ENCODE results near the gene CFAP58.
"Not testable (repeated sequence)": the region's sequence is repeated elsewhere in the genome, so short reads cannot be mapped to it uniquely, and the experiment has no call there.

CFAP58 gene

DNA sequence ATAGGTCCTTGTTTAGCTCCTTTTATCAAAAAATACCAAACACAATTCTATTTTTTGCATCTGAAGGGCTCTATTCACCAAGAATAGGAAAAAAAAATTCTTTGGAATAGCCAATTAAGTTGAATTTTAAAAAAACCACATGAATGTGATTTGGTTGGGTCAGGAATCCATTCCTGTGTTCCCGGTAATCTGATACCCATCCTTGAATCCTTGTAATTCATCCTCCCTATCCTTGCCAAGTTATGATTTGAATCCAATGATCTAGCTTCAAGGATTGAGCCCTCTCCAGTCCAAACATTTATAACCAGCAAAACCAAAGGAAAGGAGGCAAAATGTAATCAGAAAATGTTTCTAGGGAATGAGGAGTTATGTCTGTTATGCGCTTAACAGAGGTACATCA lies 86.6 kb downstream of the CFAP58 start:
- no peak for DNase-seq

DNA sequence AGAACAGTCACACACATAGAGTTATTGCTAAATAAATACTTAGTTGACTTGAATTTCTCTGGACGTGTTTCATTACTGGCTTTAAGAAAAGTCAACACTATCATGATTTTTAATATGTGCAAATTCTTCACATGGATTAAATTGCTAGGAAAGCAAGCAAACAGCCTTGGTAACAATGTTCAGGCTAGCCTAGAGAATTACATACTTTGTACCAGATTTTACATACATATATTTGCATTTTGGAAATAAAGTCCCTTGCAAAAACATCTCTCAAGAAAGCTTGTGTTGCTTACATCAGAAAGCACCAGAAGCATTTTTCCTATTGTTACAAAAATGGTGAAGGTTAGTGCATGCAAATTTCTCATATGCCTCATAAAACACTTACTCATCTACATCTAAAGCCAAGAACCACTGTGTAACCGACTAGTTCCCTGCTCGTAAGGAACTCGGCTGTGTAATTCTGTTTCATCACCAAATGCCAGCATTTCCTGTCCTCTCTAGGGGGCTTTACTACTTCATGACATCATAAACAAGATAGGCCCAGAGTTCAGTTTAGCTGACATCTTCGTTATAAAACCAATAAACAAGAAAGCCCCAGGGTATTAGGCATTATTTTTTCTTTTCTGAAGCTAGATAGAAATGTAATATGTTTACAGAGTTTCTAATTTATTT lies 87.8 kb downstream of the CFAP58 start:
- DNase-seq: no peak

DNA sequence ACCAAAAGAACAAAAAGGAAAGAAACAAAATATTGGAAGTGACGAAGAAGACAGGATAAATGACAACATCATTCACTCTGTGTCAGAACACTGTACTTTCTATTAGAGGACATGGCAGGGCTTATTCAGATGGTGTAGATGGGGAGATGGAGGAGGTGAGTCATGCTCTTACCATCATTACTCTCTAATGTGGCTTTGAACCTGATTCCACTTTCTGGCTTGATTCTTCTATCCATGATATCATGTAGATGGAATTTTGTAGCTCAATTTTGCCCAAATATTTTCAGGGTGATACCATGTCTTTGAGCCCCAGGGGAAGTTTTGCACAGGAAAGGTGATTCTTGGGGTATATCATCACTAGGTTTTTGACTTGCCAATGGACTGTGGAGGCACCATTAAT lies 91.7 kb downstream of the CFAP58 start:
- DNase-seq: no peak

DNA sequence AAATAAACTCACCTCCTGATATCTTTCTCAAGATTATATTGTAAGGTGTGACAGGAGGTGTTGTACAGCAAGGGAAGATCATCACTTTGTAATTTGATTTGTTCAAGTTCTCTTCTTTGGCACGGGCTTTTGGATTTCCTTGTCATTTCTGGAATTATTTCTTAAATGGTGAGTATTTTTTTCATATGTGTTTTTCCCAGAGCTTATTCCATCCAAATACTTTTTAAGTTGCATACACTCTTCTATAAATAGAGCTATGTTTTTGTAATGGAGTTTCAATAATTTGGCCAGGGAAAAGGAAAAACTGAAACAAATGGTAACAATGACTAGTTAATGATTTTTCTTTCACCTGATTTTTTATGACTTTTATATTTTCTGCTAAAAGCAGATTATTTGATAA lies 92.5 kb downstream of the CFAP58 start:
- DNase-seq: no peak

DNA sequence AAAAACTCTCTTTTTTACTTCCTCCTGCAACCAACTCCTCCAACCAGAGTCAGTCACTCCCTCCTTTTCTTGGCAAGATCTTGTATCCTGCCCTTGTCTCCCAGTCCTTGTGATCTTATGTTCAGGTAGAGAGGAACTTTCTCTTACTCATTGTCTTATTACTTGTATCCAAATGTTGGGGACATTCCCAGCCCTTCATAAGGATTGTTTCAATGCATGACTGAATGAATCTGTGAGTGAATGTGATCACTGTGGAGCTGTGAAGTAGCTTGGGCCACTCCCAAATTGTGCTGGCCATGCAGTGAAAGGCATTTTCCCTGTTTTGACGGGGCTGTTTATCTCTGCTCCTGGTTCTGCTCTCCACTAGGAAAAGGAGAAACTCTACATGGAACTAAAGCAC lies 93.7 kb downstream of the CFAP58 start:
- no peak for DNase-seq

DNA sequence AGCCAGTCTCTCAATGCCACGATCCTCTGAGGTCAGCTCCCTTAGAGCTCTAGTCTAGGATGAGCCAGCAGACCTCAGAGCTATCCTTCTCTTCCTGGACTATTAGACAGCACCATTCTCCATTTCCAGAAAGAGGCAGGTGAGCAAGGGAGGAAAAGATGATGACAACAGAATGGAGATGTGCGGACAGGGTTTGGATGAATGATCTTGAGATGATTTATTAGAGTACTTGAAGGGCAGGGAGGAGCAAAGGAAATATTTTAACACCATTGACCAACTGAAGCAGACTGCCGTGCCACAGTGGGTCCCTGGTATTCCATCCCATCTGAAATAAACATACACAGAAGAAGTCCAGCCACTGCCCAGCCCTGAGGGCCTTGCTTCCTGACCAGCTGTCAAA lies 94.3 kb downstream of the CFAP58 start:
- no peak for DNase-seq

DNA sequence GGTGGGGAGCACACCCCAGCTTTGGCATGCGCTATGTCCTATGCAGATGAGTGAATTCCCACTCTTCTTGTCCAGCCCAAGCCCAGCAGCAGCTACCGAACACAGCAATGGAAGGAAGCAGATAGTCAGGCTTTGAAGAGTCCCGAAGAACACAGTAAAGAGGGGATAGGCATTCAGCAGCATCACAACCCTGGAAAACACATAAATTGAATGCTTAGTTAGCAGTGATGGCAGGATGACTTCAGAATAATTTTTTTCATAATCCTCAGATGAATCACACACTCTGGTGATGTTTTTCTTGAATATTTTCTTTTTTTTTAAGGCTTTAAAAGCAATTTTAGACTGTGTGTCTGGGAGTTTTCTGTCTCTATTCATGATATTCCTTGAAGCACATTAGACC lies 95.8 kb downstream of the CFAP58 start:
- DNase-seq: no peak

DNA sequence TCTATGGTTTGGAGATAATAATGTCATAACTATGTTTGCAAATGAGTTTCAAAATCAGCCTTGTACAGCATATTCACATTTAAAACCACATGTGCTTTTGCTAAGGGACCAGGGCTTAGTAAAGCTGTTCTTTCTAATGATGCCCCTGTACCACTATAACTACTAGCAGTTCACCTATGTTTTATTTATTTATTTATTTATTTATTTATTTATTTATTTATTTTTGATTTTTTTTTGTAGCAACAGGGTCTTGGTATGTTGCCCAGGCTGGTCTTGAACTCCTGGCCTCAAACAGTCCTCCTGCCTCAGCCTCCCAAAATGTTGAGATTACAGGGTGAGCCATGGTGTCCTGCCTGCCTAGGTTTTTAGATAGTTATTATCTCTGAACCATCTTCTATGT lies 96.9 kb downstream of the CFAP58 start:
- no peak for DNase-seq

DNA sequence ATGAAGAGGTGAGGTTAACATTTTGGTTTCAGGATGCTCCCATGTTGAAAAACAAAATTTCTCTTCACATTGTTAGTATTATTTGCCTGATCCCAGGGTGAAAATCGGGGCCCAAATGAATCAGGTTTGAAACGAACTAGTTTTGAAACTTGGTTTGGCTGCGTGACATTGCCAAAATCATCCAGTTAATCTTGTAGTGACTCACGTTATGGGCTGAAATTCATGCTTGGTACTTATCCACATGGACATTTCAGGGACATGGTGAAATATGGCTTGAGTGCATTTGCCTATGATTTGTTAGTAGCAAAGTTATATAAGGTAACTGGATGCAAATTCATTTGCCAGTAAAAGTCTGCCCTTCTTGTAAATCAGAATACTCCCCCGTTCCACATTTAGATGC lies 97.3 kb downstream of the CFAP58 start:
- DNase-seq: no peak

DNA sequence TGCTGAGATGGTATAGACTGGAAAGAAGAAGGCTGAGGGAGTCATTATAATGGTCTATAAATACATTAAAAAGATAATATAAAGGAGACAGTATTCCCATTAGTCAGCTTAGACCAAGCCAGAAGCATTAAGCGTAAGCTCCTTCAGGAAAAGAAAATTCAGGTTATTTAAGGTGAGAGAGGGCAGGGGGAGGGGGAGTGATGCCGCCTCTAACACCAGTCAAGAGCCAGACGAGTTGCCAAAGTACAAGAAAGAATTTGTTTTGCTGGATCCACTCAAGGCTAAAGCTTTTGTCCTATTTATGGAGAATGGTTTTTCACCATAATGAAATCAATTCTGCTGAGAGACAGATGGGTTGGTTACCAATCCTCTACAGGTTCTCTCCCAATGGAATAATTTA lies 99.3 kb downstream of the CFAP58 start:
- no peak for DNase-seq

DNA sequence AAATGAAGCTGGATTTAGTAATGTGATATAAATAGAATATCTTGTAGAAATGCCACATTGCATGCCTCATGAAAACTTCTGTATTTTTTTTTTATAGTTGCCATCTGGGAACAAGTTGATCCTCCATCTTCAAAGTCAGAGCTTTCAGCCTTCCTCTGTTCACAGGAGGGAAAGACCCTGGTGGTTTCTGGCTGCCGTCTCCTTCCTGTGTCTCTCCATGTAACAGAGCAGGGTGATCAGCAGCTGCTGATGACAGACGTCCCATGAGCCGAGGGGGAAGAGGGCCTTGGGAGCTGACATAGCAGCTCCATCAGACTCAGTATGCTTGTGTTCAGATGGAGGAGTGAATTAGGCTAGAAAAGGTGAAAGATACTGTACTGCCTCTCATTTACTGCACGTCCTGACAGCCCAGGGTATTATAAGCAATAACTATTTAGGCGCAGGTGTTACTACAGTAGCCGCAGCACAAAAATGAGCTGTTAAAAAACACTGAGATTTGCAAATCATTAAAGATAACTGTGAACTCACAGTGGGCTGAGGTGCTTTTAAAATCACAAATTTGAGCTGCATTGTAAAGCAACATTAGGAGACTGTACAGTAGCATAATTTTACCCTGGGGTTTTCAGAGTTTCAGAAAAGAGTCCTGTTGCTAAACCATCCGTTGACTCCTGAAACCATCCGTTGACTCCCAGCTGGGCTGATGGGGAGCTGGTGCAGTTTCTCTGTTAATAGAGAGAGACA lies 103.3 kb downstream of the CFAP58 start:
- no peak for DNase-seq

DNA sequence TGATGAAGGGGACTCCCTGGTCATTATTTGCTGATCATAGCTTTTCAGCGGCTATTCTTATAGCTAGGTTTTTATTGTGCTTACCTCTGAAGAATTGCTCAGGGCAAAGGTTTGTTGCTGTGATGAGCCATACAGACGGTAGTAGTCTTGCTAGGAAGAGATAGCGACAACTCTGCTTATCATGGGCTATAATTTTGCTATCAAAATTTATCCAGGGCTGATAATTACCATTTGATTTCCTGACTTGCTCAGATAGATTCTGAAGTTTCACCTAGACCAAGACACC lies 103.9 kb downstream of the CFAP58 start:
- DNase-seq: no peak

DNA sequence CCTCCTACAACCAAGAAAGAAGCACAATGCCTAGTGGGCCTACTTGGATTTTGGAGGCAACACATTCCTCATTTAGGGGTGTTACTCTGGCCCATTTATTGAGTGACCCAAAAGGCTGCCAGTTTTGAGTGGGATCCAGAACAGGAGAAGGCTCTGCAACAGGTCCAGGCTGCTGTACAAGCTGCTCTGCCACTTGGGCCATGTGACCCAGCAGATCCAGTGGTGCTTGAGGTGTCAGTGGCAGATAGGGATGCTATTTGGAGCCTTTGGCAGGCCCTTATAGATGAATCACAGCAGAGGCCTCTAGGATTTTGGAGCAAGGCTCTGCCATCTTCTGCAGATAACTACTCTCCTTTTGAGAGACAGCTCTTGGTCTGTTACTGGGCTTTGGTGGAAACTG lies 111.9 kb downstream of the CFAP58 start:
- not testable (repeated sequence) for DNase-seq

DNA sequence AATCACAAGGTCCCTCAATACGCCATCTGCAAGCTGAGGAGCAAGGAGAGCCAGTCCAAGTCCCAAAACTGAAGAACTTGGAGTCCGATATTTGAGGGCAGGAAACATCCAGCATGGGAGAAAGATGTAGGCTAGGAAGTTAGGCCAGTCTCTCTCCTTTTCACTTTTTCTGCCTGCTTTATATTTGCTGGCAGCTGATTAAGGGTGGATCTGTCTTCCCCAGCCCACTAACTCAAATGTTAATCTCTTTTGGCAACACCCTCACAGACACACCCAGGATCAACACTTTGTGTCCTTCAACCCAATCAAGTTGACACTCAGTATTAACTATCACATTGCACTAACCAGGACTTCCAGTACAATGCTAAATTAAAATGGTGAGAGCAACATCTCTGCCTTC lies 115.2 kb downstream of the CFAP58 start:
- not testable (repeated sequence) for DNase-seq

DNA sequence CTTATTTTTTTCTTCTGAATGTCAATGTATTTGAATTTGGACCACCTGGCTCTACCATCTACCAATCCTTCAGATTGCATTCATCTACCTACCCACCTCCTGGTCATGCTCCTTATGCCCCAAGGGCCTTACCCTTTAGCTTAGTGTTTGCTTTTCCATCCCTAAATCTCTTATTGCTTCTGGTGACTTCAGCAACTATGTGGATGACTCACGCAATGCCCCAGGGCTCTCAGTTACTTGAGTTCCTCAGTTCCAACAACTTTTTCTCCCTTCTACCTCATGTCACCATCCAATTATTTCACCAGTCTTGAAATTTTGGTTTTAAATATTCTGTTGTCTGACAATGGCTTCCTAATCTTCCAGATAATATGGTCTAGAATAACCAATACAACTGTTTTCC lies 118.9 kb downstream of the CFAP58 start:
- no peak for DNase-seq

DNA sequence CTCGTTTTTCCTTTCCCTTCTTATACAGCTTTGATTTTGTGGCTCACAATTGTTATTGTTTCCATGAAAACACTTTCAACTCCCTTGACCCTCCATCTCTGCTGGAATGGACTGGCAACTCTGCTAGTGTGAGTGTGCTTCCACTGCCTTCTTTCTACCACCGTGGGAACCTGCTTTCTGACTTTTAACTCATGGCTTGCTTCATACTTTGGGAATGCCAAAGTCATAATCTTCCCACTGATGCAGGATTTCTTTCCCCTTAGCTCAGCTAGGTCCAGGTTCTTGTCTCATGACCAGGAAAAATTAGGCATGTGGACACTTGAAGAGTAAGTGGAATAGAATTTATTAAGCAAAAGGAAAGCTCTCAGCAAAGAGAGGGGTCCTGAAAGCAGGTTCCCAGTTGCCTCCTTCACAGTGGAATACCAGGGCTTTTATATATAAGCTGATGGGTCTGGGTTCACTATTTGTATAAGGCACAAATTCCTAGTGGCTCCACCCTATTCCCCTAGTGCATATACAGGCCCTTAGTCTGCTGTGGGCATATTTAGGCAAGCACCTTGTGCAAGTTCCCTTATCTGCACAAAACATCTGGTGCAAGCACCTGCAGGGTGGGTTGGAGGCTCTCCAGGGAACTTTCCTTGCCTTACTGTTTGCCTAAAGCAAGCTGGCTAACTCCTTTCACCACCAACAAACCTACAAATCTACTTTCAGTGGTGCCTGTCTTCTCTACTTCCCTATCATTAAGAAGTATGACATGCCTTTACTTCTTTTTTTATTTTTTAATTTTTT lies 119.5 kb downstream of the CFAP58 start:
- DNase-seq: no peak

DNA sequence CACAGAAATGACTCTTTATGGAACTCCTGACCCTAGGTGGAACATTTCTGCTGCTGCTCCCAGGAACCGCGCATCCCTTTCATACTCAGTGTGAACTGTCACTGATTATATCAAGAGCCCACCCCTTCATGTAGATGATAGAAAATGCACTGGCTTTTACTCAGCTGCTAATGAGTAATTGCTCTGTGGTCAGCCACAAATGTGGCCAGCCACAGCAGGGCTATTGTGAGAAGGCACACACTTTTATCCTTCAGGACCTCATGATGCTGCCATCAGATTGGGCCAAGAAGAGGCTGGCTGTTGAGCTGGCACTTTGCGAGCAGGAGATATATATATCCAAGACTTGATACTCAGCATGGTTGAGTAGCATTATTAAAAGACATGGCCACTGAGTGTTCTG lies 124.7 kb downstream of the CFAP58 start:
- DNase-seq: no peak

DNA sequence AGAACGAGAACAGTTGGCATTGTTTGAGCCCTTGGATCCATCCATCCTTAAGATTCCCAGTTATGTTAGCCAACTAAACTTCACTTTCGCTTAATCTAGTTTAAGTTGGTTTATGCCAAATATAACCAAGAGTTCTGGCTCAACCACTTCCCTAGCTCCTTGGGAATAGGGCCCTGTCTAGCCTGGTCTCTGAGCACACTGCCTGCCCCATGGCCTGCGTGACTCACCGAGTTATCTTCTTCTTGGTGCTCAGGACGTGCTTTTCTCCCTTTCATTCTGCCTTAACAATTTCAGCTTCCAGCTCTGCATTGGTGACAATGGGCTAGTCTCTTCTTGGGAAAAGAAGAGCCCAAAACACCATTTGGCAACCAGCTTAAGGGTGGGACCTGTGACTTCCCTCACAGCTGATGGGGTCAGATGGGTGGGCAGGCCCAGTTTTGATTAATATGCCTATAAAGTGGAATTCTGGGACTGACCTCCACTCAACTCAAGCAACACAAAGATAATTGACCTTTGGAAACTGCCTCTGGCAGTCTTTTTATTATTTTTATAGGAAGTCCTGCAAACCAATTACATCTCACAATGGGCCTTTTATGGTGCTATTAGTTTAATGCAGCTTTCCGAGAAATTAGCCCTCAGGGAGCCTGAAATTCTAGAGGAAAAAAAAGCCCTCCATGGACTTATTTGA lies 126.4 kb downstream of the CFAP58 start:
- DNase-seq: no peak

DNA sequence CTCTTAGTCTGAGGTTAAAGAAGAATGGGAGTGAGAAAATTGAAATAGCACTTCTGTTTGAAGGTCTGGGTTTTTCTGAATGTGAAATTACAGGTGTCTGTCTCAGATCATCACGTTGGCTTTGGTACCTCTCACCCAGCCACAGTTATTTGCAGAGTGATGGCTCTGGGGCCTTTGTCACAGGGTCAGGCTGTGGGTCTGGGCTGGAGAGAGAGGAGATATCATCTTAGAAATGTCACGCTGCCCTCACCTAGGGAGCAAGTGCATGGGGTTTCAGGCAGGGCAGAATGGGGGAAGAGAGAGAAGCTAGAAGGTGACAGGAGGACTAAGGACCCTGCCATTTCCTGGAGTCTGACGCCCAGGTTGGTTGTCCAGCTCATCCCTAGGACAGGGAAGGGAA lies 127.2 kb downstream of the CFAP58 start:
- no peak for DNase-seq

DNA sequence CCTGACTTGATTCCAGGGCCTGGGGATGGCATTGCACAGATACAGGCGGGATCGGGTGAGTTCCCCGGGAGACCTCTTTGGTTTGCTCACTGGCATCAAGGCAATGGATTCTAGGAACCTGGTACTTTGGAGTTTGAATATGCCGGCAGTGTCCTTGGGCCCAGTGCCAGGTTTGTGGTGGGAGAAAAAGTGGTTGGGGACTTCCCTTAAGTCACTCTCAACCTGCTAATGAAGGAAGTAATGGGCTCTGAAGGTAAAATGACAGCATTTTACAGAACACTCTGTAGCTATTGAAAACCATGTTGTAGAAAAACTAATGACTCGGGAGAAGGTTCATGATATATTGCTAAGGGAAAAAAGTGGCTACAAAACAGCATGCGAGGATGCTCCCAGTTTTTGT lies 129.9 kb downstream of the CFAP58 start:
- DNase-seq: peak in 1 of 2 donors; percentile 1

DNA sequence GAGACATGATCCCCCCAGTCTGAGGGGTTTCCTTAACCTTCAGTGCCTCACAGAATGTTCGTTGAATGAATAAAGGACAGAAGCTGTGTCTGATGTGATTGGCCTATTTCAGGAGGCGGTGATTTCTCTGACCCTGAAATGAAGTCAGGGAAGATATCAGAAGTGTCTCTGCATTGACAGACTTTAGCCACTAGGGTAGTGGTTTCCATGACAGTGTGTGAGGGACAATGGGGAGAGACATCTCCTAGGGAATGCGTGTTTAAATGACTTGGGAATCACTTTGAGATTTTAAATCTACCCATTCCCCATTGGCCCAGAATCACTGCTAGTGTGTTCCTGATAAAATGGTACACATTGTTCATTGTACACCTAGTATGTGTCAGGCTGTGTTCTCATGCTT lies 132.0 kb downstream of the CFAP58 start:
- no peak for DNase-seq

DNA sequence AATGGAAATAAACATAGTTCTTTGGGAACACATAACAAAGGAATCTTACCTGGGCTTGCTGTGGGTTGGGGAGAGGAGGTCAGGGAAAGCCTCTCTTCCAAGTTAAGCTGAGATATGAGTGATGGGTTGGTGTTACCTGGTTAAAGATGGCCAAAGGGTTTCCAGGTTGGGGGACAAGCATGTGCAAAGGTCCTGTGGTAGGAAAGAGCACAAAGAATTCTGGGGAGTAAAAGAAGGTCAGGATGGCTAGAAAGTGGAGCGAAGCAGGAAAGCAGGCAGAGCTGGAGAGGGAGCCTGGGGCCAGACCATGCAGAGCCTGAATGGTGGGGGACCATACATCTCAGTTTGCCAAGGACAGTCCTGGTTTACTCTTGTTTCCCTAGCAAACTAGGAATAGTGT lies 133.2 kb downstream of the CFAP58 start:
- DNase-seq: no peak

DNA sequence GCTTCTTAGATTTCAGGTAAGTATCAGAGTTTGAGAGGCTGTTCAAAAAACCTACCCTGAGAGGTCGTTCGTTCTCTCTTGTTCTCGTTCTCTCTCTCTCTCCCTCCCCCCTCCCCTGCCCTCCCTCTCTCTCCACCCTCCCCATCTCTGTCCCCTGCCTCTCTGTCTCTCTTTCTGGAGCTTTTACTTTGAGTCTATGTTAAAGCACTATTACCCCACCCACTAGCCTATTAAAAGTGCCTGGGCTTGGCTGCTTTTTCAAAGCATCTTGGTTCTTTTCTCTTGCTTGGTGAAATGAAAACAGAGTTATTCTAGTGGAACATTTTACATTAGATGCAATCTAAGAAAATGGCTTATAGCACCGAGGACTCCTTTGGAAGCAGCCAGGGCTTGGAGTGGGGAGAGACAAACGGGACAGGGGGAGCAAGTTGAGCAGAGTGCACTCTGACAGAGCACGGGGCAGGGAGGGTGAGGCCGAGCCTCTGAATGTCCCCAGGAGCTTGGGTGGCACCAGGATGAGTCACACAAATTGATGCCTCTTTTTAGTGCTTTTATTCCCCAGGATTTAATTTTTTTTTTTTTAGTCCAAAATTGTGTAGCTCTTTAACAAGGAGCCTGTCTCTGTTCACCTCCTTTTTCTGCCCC lies 134.3 kb downstream of the CFAP58 start:
- no peak for DNase-seq

Measured in CD4-positive, alpha-beta T cell treated with Interferon alpha-2 for 1 hour (primary cell).